Activated CD4-positive, CD25-positive, alpha-beta regulatory T cell (primary cell): ENCODE measurements around the gene FOSL2.
"Not testable (repeated sequence)": the region's sequence is repeated elsewhere in the genome, so short reads cannot be mapped to it uniquely, and the experiment has no call there.

Source experiments
- DNase-seq, 4 experiments: peaks; one replicate each; lab custom pipeline; 2025; lab: John Stamatoyannopoulos, UW

The FOSL2 gene

DNA sequence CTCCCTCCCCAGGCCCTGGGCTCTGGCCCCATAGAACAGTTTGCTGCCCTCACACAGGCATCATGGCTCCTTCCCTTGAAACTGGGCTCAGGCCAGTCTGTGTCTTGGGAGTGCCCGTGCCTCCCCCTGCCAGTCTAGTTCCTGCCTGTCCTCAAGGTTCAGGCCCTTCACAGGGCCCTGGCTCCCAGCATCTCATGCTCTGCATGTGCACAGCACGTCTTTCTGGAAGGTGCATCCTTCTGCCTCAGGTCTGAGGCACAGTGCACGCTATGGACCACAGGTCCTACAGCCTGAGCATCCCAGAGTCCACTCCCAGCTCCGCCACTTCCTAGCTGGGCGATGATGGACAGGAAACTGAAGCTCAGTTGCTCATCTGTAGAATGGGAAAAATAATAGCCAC is 35.6 kb upstream of the FOSL2 start:
- DNase-seq: no peak

- DNase-seq: no peak
Observed at GRCh38 chr2:28357948-28358667, 34.5 kb upstream of the FOSL2 start.

GRCh38 chr2:28358668-28359201 is 33.9 kb upstream of the FOSL2 start:
- DNase-seq: no peak

DNA sequence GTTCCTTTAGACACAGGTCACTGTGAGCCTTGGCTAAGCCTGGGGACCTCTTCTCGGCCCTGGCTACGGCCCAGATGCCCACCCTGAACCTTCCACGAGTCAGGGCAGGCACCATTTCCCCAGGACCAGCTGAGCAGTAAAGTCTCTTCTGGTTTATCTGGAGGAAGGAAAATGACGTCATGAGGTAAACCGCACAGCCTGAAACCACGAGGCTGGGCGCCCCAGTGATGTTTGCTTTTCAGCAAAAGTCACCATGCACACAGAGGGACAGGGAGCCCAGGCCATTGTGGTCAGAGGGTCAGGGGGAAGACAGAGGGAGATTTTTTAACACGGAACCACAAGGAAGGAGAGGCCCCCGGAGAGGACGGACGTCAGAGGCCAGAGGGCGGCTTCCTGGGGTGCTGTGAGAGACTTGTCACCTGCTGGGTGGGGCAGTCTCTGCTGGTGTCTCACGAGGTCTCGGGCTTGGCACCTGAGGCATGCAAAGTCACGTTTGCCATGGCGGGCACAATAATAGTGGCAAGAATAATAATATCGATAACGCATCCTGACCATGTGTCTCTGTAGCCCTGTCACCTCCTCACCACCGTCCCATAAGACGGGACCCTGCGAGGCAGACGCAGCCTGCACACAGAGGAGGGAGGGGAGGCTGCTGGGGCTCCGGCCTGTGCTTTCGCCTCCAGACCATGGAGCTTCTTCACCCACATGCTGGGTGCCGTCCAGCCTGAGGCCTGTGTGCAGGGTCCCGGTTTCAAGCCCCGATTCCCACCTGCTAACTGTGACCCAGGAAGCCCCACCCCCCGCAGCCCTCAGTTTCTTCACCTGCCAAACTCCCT is 33.2 kb upstream of the FOSL2 start:
- DNase-seq: peak; percentile 22 to 75 (median 65)

GRCh38 chr2:28360058-28360717 is 32.5 kb upstream of the FOSL2 start:
- no peak for DNase-seq

DNA sequence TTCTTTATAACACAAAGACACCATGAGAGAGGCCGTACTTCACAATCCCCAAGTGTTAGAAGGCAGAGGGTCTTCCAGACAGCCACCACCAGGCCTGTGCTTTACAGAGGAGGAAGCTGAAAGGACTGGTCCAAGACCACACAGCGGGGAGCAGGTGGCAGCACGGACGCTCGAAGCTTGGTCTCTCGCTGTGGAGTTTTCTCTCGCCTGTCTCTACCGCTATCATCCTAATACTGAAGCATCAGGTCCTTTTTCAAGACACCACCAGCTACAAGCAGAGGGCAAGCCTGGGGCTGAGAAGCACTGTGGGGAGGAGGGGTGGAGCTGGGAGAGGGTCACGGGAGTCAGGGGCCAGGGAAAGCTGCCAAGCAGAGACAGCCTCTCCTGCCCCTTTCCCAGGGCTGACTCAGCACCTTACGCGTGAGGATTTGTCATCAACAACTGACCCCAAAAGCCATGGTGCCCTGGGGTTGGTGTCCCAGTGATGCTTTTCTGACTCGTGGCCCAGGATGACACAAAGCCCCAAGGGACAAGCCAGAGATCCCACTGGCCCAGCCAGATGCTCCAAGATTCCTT is 31.9 kb upstream of the FOSL2 start:
- no peak for DNase-seq

GRCh38 chr2:28361991-28362710 is 30.5 kb upstream of the FOSL2 start:
- DNase-seq: no peak

DNA sequence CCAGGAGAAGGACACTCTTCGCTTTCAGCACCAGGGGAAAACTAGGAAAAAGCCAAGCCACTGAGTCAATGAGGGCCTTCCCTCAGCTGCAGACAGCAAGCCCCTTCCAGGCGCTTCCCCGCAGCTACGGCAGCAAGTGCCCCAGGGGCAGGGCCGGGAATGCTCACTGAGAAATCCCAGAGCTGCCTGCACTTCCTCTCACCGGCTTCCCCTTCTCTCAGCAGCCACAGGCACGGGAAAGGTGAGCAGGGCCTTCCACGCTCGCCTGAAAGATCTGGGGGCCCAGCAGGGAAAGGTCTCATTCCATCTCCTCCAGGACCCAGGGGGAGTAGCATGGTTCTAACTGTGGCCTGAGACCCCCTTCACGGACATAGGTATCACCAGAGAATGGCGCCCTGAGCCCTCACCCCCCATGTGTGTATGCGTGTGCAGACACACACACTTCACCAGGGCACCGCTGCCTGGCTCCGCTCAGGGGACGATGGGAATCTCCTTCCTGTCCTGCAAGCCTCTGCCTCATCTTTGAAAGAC is 29.6 kb upstream of the FOSL2 start:
- no peak for DNase-seq

- DNase-seq: no peak
Observed at GRCh38 chr2:28363686-28364280, 28.9 kb upstream of the FOSL2 start.

GRCh38 chr2:28364610-28365009 is 28.0 kb upstream of the FOSL2 start:
- DNase-seq: no peak

GRCh38 chr2:28365158-28365557 is 27.5 kb upstream of the FOSL2 start:
- no peak for DNase-seq

DNA sequence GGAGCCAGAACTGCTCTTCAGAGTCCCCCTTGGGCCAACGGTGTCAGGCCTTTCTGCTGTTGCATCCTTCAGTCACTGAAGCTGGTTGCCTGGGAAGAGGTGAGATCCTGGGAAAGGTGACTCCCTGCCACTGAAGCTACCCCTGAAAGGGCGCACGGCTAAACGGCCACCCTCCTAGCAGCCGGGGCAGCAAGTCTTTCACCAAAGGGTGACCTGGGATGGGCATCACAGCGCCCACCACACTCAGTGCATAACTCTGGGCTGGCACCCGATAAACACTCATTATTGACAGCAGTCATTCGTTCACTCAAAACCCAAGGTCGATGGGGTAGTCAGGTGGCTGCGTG is 26.5 kb upstream of the FOSL2 start:
- no peak for DNase-seq

DNA sequence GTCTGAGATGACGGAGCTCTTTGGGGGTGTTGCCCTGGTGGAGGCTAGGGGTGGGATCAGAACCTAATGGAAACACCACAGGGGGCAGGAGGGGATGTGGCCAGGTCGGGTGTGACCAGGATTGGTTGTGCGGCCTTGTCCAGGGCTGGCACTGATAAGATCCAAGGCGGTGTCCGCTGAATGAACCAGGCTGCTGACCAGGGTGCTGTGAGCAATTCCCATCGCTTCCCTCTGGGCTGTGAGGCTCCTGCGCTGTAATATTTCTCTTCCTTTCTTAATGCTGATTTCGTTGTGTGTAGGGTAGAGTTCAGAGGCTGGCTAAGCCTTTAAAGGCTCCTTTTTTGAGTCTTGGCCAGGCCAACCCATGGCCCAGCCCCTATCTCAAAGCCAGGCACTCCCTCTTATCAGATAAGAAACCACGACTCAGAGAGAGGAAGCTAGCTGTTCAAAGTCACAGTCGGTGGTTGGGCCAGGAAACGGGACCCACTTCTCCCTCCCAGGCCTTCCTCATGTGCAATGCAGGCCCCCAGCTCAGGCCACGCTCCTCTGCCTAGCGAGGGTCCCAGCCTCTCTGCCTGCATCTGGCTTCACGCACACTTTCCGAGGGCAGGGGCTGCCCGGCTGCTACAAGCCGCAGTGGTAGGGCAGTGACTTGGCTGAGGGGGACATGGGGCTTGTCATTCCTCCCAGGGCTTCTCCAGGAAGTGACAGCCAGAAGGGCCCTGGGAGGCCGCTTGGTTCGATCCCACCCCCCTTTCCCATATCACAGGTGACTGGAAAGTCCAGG is 26.0 kb upstream of the FOSL2 start:
- peak in 2 of 4 experiments; percentile 20 to 21 for DNase-seq

GRCh38 chr2:28367667-28368356 is 24.8 kb upstream of the FOSL2 start:
- DNase-seq: no peak

- DNase-seq: no peak
Observed at GRCh38 chr2:28368357-28368798, 24.3 kb upstream of the FOSL2 start.

GRCh38 chr2:28369358-28369757 is 23.3 kb upstream of the FOSL2 start:
- no peak for DNase-seq

- no peak for DNase-seq
Observed at GRCh38 chr2:28370354-28370753, 22.3 kb upstream of the FOSL2 start.

DNA sequence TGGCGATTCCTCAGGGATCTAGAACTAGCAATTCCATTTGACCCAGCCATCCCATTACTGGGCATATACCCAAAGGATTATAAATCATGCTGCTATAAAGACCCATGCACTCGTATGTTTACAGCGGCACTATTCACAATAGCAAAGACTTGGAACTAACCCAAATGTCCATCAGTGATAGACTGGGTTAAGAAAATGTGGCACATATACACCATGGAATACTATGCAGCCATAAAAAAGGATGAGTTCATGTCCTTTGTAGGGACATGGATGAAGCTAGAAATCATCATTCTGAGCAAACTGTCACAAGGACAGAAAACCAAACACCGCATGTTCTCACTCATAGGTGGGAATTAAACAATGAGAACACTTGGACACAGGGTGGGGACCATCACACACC is 20.9 kb upstream of the FOSL2 start:
- DNase-seq: not testable (repeated sequence)

DNA sequence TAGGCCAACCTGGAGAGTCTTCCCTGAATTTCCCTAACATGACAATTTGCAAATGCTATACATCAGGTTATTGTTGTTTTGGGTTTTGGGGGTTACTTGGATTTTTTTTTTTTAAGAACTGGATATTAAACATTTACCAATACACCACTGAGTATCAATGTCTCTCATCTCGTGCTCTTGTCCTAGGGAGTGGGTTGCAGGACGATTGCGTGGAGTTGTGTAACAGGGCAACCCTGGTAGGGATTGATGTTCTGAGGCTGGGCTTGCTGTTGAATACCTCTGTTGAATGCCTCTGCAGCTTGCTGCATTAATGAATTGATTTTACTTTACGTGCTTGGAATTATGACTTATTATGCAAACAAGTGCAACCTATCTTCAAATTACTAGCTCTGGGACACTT is 18.8 kb upstream of the FOSL2 start:
- DNase-seq: no peak

GRCh38 chr2:28374331-28374730 is 18.3 kb upstream of the FOSL2 start:
- no peak for DNase-seq
